ENCODE measurements around the gene HSD17B10.

The HSD17B10 gene

DNA sequence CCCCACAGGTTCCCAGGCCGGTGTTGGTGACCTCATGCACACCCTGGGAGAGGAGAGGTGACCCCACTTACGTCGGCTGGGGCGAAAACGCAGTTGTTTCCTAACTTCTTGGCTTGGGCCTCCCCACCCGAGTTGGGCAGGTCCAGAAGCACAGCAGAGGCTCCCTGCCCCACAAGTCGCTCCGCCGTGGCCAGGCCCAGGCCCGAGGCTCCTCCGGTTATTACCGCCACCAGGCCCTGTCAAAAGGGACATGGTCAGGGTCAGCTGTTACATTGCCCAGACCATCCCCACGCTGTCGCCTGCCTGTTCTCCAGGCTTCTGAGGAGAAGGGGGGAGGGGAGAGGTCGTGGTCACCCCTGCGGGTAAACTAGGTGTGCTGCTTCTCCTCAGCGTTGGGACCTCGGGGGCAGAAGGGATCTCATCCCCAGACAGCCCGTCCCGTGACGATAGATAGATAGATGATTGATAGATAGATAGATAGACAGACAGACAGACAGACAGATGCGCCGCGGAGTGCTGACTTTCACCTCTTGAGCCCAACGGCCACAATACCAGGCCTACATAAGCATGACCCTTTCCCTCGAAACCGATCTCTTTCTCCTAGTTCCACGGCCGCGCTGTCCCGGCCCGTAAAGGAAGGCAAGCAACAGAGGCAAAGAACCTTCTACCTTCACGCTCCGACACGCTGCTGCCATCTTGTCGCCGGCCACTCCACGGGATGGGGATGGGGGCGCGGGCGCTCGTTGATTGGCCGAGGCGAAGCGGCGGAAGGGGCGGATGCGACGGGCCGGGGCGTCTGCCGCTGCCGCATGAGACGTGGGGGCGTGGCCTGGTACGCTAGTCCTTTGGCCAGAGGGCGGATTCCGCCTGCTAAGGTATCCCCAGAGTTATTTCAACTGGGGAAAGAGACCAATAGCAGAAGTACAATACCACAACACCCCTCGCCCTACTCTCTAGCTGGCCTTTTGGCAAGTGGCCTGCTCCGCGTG is at the start of gene HSD17B10:
Gene HSD17B10 (minus strand): TSS at position 720 of the 989 bp plus-strand sequence. CDS start 25 bp downstream, at position 695.
- TF ChIP-seq, protein P1, sequence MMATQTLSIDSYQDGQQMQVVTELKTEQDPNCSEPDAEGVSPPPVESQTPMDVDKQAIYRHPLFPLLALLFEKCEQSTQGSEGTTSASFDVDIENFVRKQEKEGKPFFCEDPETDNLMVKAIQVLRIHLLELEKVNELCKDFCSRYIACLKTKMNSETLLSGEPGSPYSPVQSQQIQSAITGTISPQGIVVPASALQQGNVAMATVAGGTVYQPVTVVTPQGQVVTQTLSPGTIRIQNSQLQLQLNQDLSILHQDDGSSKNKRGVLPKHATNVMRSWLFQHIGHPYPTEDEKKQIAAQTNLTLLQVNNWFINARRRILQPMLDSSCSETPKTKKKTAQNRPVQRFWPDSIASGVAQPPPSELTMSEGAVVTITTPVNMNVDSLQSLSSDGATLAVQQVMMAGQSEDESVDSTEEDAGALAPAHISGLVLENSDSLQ (IDR thresholded peaks at IDR 0.05) = peak; percentile 19; the same call in 1 of the 2 replicates
- no peak for TF ChIP-seq SUZ12 (IDR thresholded peaks at IDR 0.05)
- TF ChIP-seq TARDBP (IDR thresholded peaks at IDR 0.05) = no peak
- ChIA-PET POLR2A (interaction anchor here (0.6 to 5.2 kb wide), 5 partner anchors 9 to 37 kb away, joined by 3 to 40 read pairs (median 4); partner anchors contain the start of genes RIBC1 and SMC1A), CTCF (interaction anchor here (0.8 to 0.9 kb wide), 2 partner anchors 117 kb away, joined by 3 read pairs; no protein-coding TSS in a partner anchor)
- peak; percentile 87 for DNase-seq (ENCODE audit: extremely low spot score)

DNA sequence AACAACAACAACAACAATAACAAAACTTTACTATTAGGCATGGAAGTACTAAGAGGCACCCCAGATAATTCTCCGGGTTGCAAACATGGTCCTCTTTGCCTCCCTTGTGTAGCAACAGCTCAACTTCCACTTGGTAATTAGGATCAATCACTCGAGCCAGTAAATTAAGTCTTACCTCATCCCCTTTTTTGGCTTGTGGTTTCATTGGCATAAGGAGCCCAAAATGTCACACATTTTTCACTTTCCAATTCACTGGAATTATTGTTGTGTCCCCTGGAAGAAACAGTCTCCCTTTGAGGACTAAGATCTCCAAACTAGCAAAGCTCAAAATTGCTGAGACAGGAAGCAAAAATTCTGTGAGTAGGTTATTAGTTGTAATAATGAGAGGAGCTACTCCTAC is 49.2 kb upstream of the HSD17B10 start:
- TF ChIP-seq ELF4 (IDR thresholded peaks at IDR 0.05) (no peak), ARNT (IDR thresholded peaks at IDR 0.05) (no peak), BHLHE40 (IDR thresholded peaks at IDR 0.05; ENCODE audit: borderline replicate concordance) (no peak), TARDBP (IDR thresholded peaks at IDR 0.05) (no peak), HDGF (IDR thresholded peaks at IDR 0.05; ENCODE audit: borderline replicate concordance) (no peak), CTBP1 (IDR thresholded peaks at IDR 0.05; ENCODE audit: borderline replicate concordance) (no peak), NFRKB (IDR thresholded peaks at IDR 0.05) (no peak), FOXM1 (IDR thresholded peaks at IDR 0.05; ENCODE audit: borderline replicate concordance) (no peak), FOXA1 (IDR thresholded peaks at IDR 0.05) (no peak), SP1 (IDR thresholded peaks at IDR 0.05) (no peak), LEF1 (IDR thresholded peaks at IDR 0.05; ENCODE audit: borderline replicate concordance) (no peak), ZNF384 (IDR thresholded peaks at IDR 0.05) (no peak)
- TF ChIP-seq, protein P1 (IDR thresholded peaks at IDR 0.05) = no peak
- ChIA-PET CTCF (no interaction called here), POLR2A (no interaction called here)
- no peak for DNase-seq (ENCODE audit: extremely low spot score)

DNA sequence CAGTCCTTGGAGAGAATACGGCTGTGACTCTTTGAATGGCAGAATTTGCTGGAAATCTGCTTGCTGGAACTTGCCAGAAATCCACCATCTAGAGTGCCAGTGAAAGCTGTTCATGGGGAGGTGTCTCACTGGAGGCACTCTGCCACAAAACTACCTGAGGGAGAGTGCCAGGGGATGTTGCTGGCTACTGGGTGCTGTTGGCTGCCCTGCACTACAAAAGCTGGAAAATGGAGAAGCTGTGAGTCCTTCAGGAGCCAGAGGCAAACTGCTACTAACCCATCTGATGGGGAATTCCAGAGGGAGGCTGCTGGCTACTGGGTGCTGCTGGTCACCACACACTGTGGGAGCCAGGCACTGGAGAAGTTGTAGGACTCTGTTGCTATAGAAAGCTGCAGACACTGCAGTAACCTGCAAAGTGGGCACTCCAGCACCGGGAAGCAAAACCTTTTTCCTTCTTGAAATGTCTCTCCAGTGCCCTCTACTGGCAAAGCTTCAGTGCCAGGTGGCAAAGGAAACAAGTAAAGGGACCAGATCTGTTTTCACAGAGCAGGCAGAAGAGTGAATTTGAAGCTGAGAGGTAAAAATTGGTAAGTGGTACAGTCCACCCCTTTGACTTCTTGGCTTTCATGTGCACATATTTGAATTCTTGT is 47.8 kb upstream of the HSD17B10 start:
- CTCF ChIA-PET = interaction anchor here (0.7 to 2.6 kb wide), 21 partner anchors 9 to 200 kb away, joined by 3 to 15 read pairs (median 5); partner anchors contain the start of genes IQSEC2, RIBC1 and SMC1A
- POLR2A ChIA-PET = interaction anchor here (1.1 to 2.4 kb wide), 2 partner anchors 40 to 60 kb away, joined by 3 to 10 read pairs; partner anchors contain the start of genes RIBC1 and SMC1A
- no peak for TF ChIP-seq CTBP1 (IDR thresholded peaks at IDR 0.05; ENCODE audit: borderline replicate concordance)
- no peak for TF ChIP-seq NFRKB (IDR thresholded peaks at IDR 0.05)
- DNase-seq (ENCODE audit: extremely low spot score) = peak; percentile 56

DNA sequence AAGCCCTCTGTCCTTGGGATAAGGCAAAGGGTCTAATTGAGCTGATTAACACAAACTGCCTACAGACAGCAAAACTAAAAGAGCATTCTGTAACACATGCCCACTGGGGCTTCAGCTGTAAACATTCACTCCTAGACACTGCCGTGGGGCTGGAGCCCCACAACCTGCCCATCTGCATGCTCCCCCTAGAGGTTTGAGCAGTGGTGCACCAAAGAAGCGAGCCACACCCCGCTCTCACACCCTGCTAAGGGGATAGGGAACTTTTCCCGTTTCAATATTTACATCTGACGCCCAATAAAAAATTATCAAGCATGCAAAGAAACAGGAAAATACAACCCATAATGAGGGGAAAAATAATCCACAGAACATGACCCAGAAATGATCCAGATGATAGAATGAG is 46.9 kb upstream of the HSD17B10 start:
- TF ChIP-seq TARDBP (IDR thresholded peaks at IDR 0.05) (no peak), ARNT (IDR thresholded peaks at IDR 0.05) (no peak), FOXA1 (IDR thresholded peaks at IDR 0.05) (no peak), LEF1 (IDR thresholded peaks at IDR 0.05; ENCODE audit: borderline replicate concordance) (no peak), BHLHE40 (IDR thresholded peaks at IDR 0.05; ENCODE audit: borderline replicate concordance) (no peak), ZNF384 (IDR thresholded peaks at IDR 0.05) (no peak), NFRKB (IDR thresholded peaks at IDR 0.05) (no peak), FOXK2 (IDR thresholded peaks at IDR 0.05) (no peak), L3MBTL2 (conservative IDR thresholded peaks at IDR 0.05) (no peak), HDGF (IDR thresholded peaks at IDR 0.05; ENCODE audit: borderline replicate concordance) (no peak), FOXM1 (IDR thresholded peaks at IDR 0.05; ENCODE audit: borderline replicate concordance) (no peak), ELF4 (IDR thresholded peaks at IDR 0.05) (no peak), SP1 (IDR thresholded peaks at IDR 0.05) (no peak), CTBP1 (IDR thresholded peaks at IDR 0.05; ENCODE audit: borderline replicate concordance) (no peak), SUZ12 (IDR thresholded peaks at IDR 0.05) (no peak)
- TF ChIP-seq, protein P1 (IDR thresholded peaks at IDR 0.05) = no peak
- no peak for DNase-seq (ENCODE audit: extremely low spot score)
- ChIA-PET CTCF (interaction anchor here (0.6 to 2.6 kb wide), 13 partner anchors 8 to 168 kb away, joined by 3 to 15 read pairs (median 5); partner anchors contain the start of genes RIBC1 and SMC1A), POLR2A (interaction anchor here (2.4 kb wide), 1 partner anchor 59 kb away, joined by 10 read pairs; the partner anchor contains the start of genes RIBC1 and SMC1A)

DNA sequence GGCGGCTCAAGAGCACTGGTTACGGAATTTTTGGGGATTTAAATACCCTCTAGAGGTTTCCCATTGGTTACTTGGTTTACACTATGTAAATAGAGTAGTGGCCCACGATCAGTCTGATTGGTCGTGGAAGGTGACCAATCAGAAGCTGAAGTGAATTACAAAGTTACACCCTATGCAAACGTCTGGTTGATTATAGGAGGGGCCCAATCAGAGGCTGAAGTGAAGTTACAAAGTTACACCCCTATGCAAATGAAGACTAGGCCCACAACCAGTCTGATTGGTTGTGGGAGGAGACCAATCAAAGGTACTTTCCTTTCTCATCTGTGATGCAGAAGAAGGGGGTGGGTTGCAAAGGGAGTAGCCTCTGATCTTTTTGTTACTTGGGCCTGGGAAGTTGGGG is 45.1 kb upstream of the HSD17B10 start:
- POLR2A ChIA-PET = no interaction called here

More for the DNA sequence above, 45.1 kb upstream of the HSD17B10 start:
- no peak for TF ChIP-seq SP1 (IDR thresholded peaks at IDR 0.05)
- no peak for TF ChIP-seq ZNF384 (IDR thresholded peaks at IDR 0.05)
- no peak for TF ChIP-seq NFRKB (IDR thresholded peaks at IDR 0.05)
- TF ChIP-seq FOXM1 (IDR thresholded peaks at IDR 0.05; ENCODE audit: borderline replicate concordance) = no peak
- no peak for TF ChIP-seq SUZ12 (IDR thresholded peaks at IDR 0.05)
- TF ChIP-seq FOXK2 (IDR thresholded peaks at IDR 0.05) = no peak
- TF ChIP-seq L3MBTL2 (conservative IDR thresholded peaks at IDR 0.05) = no peak
- no peak for TF ChIP-seq TARDBP (IDR thresholded peaks at IDR 0.05)
- no peak for TF ChIP-seq FOXA1 (IDR thresholded peaks at IDR 0.05)
- TF ChIP-seq, protein P1 (IDR thresholded peaks at IDR 0.05) = no peak
- no peak for TF ChIP-seq LEF1 (IDR thresholded peaks at IDR 0.05; ENCODE audit: borderline replicate concordance)
- no peak for TF ChIP-seq CTBP1 (IDR thresholded peaks at IDR 0.05; ENCODE audit: borderline replicate concordance)
- no peak for TF ChIP-seq HDGF (IDR thresholded peaks at IDR 0.05; ENCODE audit: borderline replicate concordance)
- TF ChIP-seq ARNT (IDR thresholded peaks at IDR 0.05) = no peak
- TF ChIP-seq ELF4 (IDR thresholded peaks at IDR 0.05) = no peak
- TF ChIP-seq BHLHE40 (IDR thresholded peaks at IDR 0.05; ENCODE audit: borderline replicate concordance) = no peak
- CTCF ChIA-PET = no interaction called here
- no peak for DNase-seq (ENCODE audit: extremely low spot score)
